HL-60 (cell line): ENCODE results near the gene PGBD5.

Experiments used
- CTCF ChIP-seq: IDR thresholded peaks from one replicate; pipeline ENCODE4 v1.5.1; 2011; ENCODE audit warnings: low read length, control low read depth, inconsistent platforms; ENCODE audit not compliant: insufficient read depth
- GABPA ChIP-seq: IDR thresholded peaks from 2 replicates; pipeline ENCODE4 v1.6.1; 2012; ENCODE audit warnings: low read depth
- POLR2AphosphoS5 ChIP-seq: IDR thresholded peaks from 2 replicates; pipeline ENCODE4 v1.6.1; 2012; ENCODE audit warnings: low read depth
- REST ChIP-seq: IDR thresholded peaks from 2 replicates; pipeline ENCODE4 v1.6.1; 2012; ENCODE audit warnings: low read depth; ENCODE audit not compliant: insufficient replicate concordance
- SPI1 ChIP-seq: IDR thresholded peaks from 2 replicates; pipeline ENCODE4 v1.6.1; 2012; ENCODE audit warnings: low read depth, mild to moderate bottlenecking, borderline replicate concordance

DNA sequence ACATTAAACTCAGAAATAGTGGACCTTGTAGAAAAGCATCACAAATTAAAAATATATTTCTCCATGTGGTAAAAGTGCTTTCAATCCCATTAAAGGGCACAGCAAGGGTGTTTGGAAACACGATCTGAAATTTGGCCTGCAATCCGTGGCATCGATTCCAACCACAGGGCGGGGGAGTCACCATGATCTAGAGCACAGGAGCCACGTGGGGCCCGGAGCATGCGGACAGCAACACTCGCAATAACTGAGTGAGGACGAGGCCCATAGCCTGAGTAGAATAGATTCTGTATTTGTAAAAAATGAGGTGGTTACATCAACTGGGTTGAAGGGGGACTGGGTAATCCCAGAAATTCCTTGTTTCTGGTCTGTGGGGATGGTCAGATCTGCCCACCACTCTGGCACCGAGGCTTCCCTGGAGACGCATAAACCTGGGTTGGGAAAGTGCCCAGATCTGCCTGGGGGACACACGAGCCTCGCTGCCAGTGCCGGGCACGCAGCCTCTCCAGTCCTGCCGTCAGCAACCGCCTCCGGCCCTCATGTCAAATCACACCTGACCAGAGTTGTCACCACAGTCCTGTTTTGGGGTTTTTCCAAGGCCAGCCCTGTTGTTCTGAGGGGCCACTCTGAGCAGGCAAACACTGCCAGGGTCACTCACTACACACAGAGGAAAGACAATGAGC lies 104.3 kb downstream of the PGBD5 start:
- TF ChIP-seq POLR2AphosphoS5 (no peak), CTCF (no peak), GABPA (no peak), REST (no peak), SPI1 (no peak)
